Activated CD8-positive, alpha-beta memory T cell treated with anti-CD3 and anti-CD28 coated beads, Interleukin-2, amount 50 U/mL, for 1 hour (primary cell): Measurements from ENCODE around the gene GFRA4.

Source experiments
- DNase-seq: peaks from one replicate; pipeline ENCODE4 v3.0.0-alpha.2; 2020; ENCODE audit errors: extremely low read depth

The GFRA4 gene

DNA sequence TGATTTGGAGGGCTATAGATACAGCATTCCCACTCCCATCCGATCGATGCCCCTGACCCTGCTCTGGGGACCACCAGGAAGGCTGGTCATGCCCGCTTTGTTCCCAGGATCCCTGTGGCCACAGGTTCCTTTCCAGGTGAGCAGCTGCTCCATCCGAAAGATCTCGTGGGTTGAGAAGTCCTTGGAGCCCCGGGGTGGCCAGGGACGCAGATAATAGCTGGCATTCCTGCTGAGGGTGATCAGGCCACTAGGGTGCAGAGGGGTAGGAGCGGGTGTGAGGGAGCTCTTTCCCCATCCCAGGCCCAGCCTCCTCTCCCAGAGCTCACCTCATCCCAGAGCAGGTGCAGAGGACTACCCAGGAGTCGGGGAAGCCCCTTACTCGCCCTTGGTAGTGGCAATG lies 11.2 kb upstream of the GFRA4 start:
- DNase-seq = no peak

DNA sequence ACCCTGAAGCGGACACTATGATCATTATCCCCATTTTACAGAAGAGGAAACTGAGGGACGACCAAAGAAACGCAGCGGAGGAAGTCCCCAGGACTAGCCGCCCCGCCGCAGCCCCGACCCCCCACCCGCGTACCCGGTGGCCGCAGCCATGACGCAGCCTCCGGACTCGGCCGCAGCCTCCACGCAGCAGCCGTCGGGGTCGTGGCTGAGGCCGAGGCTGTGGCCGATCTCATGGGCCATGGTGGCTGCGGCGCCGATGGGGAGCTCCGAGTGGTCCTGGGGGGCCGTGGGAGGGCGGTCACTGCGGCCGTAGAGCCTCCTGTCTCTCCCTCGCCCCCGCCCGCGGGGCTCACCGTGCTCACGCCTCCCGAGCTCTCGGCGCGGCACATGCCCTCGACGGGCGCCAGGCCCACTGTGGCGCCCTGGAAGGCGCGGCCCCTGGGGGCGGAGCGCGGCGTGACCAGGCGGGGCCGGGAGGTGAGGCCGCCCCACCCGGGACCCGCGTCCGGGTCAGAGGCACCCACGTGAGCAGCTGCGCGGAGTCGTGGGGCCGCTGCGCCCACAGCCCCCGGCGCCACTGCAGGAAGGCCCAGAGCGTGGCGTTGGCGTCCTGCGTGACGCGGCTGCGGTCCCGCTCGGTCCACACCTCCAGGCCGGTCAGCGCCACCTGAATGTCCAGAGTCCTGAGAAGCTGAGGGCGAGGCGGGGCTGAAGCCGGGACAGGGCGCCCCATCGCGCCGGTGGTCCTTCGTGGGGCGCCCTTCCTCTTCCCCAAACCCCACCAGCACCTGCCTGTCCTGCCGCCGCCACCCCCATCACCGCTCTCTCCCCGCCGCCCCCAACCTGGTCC lies 10.2 kb upstream of the GFRA4 start:
- no peak for DNase-seq

DNA sequence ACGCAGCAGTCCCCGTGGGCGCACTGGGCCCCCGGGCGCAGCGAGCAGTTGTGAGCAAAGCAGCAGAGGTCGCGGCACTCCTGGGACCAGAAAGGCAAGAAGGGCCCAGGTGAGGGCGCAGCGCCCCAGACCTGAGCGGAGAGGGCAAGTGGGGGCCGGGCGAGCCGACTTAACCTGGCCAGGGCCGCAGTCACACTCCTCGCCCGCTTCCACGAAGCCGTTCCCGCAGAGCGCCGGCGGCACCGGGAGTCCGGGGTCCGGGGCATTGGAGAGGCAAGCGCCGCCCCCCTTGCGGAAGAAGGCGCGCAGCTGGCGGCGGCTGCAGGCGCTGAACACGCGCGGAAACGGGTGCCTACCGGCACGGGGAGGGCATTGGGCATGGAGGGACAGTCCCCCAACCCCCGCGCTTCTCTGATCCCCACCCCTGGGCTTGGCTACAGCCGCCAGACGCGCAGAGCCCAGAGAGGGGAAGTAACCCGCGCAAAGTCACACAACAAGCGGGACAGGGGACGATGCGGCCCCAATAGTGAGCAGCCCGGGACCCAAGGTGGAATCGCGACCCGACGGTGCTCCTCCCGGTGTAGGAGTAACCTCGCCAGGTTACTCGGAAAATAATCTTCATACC lies 9.5 kb upstream of the GFRA4 start:
- DNase-seq = no peak

DNA sequence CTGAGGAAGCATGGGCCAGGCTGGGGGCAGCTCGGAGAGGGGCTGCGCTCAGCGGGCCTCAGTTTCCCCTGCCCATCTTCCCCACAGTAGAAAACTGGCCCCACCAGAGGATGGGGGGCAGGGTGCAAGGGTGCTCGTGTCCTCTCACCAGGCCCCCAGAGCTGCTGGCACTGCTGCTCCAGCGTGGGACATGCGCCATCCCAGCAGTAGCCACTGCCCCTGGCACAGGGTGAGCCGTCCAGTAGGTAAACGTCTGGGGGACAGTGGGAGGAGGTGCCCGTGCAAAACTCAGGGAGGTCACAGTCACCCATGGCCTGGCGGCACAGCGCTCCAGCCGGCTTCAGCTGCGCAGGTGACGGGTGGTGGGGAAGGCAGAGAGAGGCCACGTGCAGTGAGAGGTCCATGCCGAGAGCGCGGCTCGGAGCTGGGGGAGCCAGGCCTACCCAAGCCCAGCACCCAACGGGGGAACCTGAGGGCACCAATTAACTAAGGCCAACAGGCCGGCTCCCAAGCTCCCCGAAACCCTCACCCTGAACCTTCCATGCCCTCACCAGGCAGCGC lies 8.9 kb upstream of the GFRA4 start:
- DNase-seq = no peak

DNA sequence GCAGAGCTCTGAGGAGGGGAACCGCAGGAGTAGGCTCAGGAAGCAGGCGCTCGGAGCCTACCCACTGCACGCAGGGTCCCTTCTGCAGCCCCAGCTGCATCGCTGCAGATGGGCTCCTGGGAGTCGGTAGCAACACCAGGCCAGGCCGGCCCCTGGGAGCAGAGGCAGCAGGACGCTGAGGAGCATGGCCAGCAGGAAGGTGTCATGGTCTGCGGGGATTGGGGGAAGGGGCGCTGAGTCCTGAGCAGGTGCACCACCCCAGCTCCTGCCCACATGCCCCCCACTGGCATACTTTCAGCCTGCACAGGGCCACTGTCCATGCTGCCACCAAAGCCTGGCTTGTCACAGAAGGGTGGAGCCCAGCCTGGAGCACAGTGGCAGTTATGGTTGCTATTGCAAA lies 7.7 kb upstream of the GFRA4 start:
- DNase-seq = no peak

DNA sequence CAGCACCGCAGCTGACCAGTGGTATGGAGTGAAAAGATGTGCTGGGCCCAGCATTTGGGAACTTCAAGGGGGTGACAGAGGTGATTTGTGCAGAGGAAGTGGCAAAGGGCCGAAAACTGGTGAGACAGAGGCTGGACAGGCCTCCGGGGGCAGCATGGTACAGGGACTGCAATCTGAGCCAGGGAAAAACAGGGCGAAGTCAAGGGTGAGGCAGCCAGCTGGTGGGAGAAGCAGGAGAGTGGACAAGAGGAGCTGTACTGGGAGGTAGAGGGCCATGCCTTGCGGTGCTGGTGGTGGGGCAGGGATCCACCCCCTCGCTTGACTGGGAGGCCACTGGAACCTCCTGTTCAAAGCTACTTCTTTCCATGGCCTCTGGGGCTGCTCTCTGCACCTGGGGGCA lies 7.3 kb upstream of the GFRA4 start:
- no peak for DNase-seq

DNA sequence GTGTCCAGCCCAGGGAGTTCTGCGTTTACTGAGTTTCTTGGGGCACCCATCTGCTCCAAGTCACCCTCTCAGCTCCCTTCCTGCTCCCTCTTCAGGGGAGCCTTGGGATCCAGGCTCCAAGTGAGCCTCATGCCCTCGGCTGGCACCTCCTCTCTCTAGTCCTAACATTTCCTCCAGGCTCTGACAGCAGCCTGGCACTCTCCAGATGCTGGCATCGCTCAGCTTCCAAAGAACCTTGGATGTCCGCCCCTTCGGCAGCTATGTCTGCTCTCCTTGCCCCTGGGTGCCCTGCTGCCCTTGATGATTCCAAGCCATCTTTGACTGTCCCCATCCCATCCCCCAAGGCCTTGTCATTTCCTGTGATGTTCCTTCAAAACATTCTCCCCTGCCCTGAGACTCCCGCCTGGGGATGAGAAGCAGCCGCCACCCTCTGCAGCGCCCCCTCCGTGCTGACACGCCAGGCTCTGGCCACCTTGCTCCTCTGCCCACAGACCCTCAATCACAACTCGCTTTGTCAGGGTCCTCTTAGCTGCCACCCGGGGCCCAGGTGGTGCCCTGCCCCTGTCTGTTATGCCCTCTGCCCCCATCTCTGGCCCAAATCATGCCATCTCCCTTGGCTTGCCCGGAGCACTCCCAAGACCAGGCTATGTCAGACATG lies 6.6 kb upstream of the GFRA4 start:
- no peak for DNase-seq

DNA sequence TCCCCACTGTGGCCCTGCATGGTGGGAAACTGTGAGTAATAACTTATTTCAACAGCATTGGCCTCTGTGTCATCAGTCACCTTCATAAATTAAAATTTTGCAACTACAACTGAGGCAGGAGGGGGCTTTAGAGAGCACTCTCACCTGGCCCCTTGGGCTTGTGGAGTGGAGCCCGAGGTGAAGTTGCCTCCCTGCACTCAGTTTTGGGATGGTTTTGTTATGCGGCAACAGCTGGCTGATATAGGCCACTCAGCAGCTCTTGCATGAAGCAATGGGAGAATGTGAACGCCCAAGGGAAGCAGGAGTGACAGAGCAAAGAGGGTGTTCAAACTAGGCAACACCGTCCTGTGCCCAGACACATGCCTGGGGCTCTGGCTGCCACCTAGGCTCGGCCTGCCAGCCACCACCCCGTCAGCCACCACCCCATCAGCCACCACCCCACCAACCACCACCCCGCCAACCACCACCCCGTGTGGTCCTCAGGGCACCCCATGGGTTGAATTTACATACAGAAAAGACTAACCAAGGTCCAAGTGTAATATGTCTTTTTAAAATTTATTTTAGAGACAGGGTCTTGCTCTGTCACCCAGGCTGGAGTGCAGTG lies 4.3 kb upstream of the GFRA4 start:
- DNase-seq = no peak

DNA sequence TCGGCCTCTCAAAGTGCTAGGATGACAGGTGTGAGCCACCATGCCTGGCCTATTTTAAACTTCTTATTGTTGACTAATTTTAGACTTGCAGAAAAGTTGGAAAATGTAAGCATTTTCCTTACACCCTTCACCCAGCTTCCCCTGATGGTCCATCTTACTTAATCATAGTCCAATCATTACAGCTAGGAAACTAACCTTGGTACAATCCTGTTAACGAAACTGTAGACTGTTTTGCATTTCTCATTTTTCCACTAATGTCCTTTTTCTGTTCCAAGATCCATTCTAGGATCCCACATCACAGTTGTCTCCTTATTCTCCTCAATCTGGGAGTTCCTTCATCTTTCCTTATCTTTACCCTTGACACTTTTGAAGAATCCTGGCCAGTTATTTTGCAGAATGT lies 659 bp upstream of the GFRA4 start:
- DNase-seq = no peak

DNA sequence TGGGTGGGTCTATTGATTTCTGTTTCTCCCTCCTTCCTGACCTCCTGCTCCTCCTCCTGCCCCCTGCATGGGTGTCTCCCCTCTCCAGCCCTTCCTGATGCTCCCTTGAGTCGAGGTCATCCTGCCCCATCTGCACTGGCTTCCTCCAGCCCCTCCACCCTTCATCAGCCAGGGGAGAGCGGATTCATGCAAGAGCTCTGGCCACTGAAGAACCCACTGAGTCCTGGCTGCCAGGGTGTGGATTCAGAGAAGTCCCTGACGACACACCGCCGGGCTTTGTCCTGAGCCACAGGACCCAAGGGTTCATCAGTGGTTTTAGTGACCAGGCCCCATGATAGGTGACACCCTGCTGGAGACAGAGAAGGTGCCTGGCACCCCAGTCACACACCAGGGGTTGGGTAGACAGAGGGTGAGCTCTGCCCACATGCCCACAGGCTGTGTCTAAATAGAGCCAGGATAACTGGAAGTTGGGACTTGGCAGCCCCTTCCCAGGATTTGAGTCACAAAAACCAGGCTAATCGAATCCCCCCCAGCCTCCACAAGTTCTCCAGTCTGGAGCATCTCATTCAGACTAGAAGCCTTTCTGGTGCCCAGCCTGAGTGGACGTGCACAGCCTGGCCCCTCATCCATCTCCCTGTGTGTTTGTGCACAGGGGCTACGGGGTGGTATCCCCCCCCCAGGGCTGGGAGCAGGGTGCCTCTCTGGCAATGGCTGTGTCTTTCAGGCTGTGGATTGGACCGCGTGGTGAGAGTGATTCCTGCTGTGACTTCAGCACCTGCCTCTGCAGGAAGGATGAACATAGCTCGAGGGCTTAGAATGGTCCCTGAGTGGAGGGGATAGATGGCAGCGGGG lies 1.2 kb downstream of the GFRA4 start:
- no peak for DNase-seq

DNA sequence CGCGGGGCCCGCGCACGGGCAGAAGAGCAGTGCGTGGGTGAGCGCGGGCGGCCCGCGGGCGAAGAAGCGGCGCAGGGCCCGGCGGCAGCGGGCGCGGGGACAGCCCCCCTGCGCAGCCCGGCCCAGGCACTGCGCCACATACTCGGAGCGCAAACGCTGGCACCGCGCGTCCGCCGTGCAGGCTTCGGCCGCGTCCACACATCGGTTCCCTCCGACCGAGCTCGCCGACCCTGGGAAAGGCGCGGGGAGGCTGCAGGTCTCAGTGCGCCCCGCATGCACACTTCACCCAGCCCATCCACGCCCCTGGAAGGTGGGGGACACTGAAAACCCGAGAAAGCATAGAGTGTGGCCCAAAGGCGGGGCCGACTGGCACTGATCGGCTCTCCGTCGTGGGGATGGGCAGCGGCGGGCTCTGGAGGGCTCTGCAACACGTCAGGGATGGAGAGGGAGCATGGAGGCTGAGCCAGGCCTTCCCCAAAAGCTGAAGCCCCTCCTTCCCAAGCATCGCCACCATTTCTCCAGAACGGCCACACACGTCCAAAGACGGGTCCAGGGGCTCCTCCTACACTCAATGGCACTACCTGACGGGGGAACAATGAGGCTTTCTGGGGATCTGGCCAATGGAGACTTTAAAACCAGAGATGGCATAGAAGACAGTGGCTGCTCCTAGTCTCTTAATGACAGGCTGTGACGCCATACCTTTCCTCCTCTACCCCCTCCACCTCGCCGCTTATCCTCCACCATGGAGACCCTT lies 2.0 kb downstream of the GFRA4 start:
- DNase-seq = no peak

DNA sequence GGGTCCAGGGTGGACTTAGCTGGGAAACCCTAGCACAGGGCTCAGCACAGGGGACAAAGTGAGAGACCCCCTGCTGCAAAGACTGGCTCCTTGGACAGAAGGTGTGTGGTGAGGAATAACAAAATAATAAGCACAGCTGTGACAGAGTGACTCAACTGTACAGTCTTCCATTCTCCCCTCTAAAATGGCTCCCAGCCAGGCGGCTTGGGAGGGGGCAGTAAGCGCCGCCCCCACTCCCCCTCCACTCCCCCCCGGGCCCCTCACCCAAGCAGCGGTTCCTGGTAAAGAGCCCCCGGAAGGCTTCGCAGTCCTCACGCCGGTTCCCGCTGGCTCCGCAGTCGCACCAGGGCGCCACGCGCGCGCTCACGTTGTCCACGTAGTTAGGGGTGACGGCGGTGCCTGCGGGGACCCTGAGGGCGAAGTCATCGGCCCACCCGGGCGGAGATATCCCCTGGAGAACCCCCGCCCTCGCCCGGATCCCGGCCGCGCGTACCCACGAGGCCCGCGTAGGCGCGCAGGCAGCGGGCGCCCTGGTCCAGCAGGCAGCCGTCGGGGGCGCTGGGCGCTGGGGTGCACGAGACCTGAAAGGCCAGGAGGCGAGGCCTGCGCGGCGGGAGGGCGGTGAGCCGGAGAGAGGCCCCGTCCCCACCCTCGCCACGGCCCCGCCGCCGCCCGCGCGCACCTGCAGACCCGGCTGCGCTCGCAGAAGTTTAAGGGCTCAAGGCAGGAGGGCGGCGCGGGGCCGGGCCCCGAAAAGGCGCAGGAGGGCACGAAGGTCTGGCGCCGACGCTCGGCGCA lies 2.7 kb downstream of the GFRA4 start:
- DNase-seq = no peak

DNA sequence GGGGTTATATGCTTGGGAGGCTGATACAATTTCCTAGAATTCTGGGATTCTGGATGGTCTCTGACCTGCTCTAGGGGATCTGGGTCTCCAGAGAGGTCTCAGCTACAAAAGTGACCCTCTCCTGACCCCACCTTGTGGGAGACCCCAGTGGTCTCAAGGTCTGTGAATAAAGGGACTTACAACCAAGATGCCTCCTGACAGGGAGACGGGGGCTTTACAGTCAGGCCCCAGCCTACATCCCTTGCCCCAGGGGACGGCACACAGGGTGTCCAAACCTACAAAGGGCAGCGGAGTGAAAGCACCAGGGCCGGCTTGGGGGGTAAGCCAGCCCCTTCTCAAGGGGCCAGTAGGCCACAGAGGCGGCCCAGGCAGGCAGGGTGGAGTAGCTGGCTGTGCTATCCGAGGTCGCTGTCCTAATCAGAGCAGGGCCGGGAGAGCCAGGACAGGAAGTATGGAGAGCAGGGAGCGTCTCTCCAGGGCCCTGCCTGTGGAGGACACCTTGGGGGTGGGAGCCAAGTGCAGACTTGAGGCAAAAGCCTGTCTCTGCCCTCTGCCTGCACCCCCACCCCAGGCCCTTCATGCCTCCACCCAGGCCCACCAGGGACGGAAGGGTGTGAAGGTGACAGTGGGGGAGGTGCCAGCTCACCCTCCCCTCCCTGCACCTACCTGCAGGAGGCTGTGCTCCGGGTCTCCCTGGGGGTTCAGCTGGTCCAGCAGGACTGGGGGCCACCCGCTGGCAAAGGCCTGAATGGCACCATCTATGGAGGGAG lies 3.5 kb downstream of the GFRA4 start:
- DNase-seq = no peak

DNA sequence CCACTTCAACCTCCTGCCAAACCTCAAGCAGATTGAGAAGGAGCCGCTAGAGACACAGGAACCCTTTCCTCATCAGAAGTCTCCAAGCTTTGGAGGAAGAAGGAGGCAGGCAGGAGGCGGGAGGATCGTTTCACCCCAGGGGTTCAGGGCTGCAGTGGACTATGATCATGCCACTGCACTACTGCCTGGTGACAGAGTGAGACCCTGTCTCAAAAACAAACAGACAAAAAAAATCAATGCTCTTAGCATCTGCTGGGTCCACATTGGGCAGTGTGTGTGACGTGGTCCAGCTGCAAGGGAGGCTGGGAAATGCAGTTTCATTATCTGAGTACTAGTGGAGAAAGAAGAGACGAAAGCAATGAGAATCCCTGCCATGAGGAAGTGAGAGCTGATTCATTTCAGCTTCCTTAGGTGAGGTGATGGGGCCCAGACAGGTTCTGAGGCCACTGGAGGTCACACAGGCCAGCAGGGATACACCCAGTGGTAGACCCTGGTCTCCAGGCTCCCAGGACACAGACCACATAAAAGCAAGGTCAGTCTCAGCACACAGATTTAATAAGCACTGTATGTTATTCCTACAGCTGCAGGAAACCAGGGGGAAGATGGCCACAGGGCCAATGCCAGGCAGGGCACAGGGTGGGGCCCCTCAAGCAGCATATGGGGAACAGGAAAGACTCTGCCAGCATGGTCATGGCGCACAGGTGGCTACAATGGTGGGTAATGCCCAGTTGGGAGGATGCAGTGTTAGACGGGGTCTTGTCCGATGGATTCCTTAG lies 4.3 kb downstream of the GFRA4 start:
- no peak for DNase-seq

DNA sequence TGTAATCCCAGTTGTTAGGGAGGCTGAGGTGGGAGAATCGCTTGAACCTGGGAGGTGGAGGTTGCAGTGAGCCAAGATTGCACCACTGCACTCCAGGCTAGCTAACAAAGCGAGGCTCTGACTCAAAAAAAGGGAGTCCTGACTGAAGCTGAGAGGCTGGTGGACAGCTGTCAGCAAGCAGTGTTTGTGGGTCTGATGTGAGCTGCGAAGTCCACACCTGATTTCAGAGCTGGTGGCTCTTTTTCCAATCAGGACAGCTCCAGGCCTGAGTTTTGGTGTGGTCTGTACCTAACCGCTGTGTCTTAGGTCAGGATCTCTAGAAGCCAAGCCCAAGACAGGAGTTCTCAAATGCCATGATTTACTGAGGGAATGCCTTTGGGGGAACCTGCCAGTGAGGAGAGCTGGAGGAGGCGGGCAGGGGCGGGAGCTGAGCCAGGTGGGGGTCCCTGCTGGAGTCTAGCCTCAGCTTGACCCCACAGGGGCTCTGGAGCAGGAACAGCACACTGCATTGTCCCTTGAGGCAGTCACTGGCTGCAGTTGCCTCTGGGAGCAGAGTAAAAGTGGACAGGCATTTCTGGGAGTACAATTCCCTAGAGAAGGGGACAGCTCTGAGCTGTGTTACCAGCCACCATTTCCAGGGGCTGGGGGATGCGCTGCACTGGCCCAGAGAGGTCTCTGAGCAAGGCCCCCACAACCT lies 5.0 kb downstream of the GFRA4 start:
- DNase-seq = no peak

DNA sequence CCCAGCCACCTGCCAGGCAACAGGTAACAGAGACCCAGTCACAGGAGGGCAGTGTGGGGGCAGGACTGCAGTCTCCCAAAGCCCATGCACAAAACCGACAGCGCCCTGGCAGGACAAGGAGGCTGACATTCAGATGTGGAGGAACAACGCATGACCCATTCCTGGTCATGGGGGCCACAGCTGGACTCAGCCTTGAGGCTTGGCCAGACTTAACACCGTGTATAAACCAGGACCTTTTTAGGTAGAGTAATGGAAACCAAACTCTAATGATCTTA lies 8.1 kb downstream of the GFRA4 start:
- DNase-seq = no peak

DNA sequence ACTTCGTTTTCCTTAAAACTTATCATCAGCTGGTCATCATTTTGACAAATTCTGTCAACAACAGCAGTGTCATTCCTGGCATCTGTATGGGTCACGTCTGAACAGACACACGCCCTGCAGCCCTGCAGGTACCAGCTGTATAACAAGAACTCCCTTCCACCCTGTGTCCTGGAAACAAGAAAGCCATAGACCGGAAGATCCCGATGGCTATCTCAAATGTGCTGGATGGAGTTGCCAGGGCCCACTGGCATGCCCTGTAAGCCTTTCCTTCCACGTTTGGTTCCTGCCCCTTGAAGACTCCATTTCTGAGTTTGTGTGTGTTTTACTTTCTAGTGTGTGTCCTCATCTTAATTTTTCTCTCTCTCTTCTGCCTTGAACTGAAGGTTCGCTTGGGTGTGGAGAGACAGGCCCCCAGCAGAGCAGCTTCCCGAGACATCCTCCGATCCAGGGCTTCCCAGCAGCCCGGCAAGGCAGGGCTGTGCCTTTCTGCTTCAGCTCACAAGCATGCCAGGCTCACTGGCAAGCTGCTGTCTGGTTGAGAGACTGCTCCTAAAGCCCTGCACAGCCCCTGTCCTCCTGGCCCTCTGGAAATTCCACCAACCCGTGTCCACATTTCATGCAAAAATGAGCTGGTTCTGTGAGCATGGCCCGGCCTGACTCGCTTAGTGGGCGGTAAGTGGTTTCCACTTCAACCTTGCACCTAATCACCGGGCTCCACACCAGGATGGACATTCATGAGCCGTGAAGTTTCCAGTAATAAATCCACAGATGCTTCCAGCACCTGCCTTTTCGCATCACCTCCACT lies 8.7 kb downstream of the GFRA4 start:
- DNase-seq = no peak
